Heart left ventricle (tissue), 16 donors: ENCODE results near the gene NEU1. TPM values are rescaled to one million over a fixed set of nuclear protein-coding genes. Genes with fewer than 3 reads are reported as not detected.

Experiments used
- ATAC-seq, 4 donors: fragments of 200-7000 bp; cut with Tn5 transposase; one replicate each; pipeline ENCODE4 v1.9.1; 2020 to 2022; ENCODE audit warnings: moderate library complexity in 4 of 4, mild to moderate bottlenecking in 3 of 4, moderate number of reproducible peaks in 1 of 4
- DNase-seq, 5 donors: peaks; one replicate each; pipeline ENCODE4 v3.0.0-alpha.2; 2020
- H3K27ac ChIP-seq, 12 donors: fragments of 200-600 bp; sonication (generic) in 4 of 12; one replicate each; pipeline versions ENCODE4 v1.5.0 to v1.8.0; 2016 to 2022; ENCODE audit warnings: mild to moderate bottlenecking in 2 of 12
- H3K27me3 ChIP-seq, 9 donors: fragments of 200-600 bp; sonication (generic) in 2 of 9; one replicate each; pipeline versions ENCODE4 v1.5.1 to v1.8.0; 2016 to 2022; ENCODE audit warnings: mild to moderate bottlenecking in 3 of 9
- H3K36me3 ChIP-seq, 9 donors: fragments of 200-600 bp; sonication (generic) in 2 of 9; one replicate each; pipeline versions ENCODE4 v1.5.0 to v1.8.0; 2018 to 2022; ENCODE audit warnings: mild to moderate bottlenecking in 2 of 9
- H3K4me1 ChIP-seq, 12 donors: fragments of 200-600 bp; sonication (generic) in 4 of 12; one replicate each; pipeline versions ENCODE4 v1.5.0 to v1.8.0; 2016 to 2022; ENCODE audit warnings: mild to moderate bottlenecking in 3 of 12
- H3K4me3 ChIP-seq, 12 donors: fragments of 200-600 bp; sonication (generic) in 4 of 12; one replicate each; pipeline versions ENCODE4 v1.5.0 to v1.8.0; 2017 to 2022; ENCODE audit warnings: mild to moderate bottlenecking in 9 of 12, moderate library complexity in 4 of 12
- H3K9me3 ChIP-seq, 12 donors: fragments of 200-600 bp; sonication (generic) in 4 of 12; one replicate each; pipeline versions ENCODE4 v1.5.0 to v1.8.0; 2016 to 2022; ENCODE audit warnings: mild to moderate bottlenecking in 1 of 12
- CTCF ChIP-seq, 12 donors: fragments of 200-600 bp; sonication (generic) in 4 of 12; IDR thresholded peaks; one replicate each; pipeline versions ENCODE4 v1.5.0 to v1.8.0; 2018 to 2022; ENCODE audit warnings: antibody characterized with exemption in 12 of 12, mild to moderate bottlenecking in 5 of 12
- POLR2A ChIP-seq, 2 donors: fragments of 450-650 bp; IDR thresholded peaks; one replicate each; pipeline ENCODE4 v1.6.1; 2017; ENCODE audit warnings: antibody characterized with exemption in 2 of 2, mild to moderate bottlenecking in 2 of 2, moderate library complexity in 2 of 2
- WGBS, 4 donors: extraction: QIAGEN DNeasy Blood & Tissue Kit in 2 of 4; methylation state at CpG; one replicate each; pipeline versions ENCODE4 v1.1.5 to v1.1.7; 2013 to 2018; 5-methylcytosine and 5-hydroxymethylcytosine counted together
- intact Hi-C, 10 donors: fragments of 100-400 bp; cut with DNase I; formaldehyde crosslinking; loops; one replicate each; pipeline versions ENCODE4 v1.11.1 to v1.14.2; 2022
- polyA plus RNA-seq, 2 donors: library from polyadenylated mRNA; stranded (reverse); fragments of 200-250 nt; gene quantifications; one replicate each; pipeline ENCODE4 v1.2.3, GENCODE V29; 2013
- total RNA-seq, 9 donors: library from RNA; depleted of rRNA in 2 of 9; stranded (reverse); fragments of >200 nt in 2 of 9; fragmentation: NEBNext Ultra II Directional in 3 of 9; extraction: Animal tissue kit (Norgen Biotek cat#: 25700) in 3 of 9; gene quantifications; one replicate each; pipeline versions ENCODE4 v1.1.0 to v1.2.4, GENCODE V29; 2016 to 2023
- donor health status: ischemic (EF 13 %, LVEDD 7.1; RV severe dilation, severe dysfunction).
- donor health status: healthy with polysubstance abuse.
- donor health status: DM: no; HTN: yes; CAD: no.
- donor health status: DM: no; HTN: no; CAD: no.
- donor health status: ischemic (EF 25% LVEDD 6.9; RV normal size, moderate dysfunction).
- donor health status: ischemic (EF 25% LVEDD 5.7; RV mildly dilated, moderate dysfunction).
- donor health status: healthy.
- donor health status: DM: yes; HTN: yes; CAD: no.
- donor health status: ischemic (EF 35%, LVEDD 5.7; RV mildly dilated, moderate dysfunction).
- donor health status: nonischemic (EF 11% LVEDD 7.7; RV severe dilation, severe dysfunction).
- donor health status: DM: yes; HTN: yes; CAD: no.
- donor health status: PGD.
- donor health status: ischemic (EF 29% LVEDD 5.4; RV normal size, mild dysfunction).
- donor health status: nonischemic (EF 23%, LVEDD 6.1; RV moderate dilation, normal function).

NEU1 gene
- total and polyA plus RNA-seq, 11 donors: 18.7 to 63.1 (median 27.6) TPM

- no peak for ATAC-seq
- WGBS, 4 donors: 57 to 72% (median 67%) methylated on average over 2 to 3 of the region's 3 CpGs
- Histone ChIP-seq H3K36me3 (peaks cover 0 to 31% (median 26%) of the 10 kb centered on the region in 9 donors), H3K27me3 (no peaks in the 10 kb centered on the region), H3K4me3 (no peak overlapping the region), H3K4me1 (no peaks in the 10 kb centered on the region), H3K9me3 (no peaks in the 10 kb centered on the region), H3K27ac (no peak overlapping the region)
- DNase-seq: no peak
- intact Hi-C loops: loop anchor here in 1 of 10 donors (5.0 kb wide), 1 partner anchor 200 kb away; no protein-coding TSS in a partner anchor
- TF ChIP-seq CTCF (IDR thresholded peaks at IDR 0.05): no peak
- TF ChIP-seq POLR2A (IDR thresholded peaks at IDR 0.05): no peak
Measured at GRCh38 chr6:31877125-31877650, 14.6 kb upstream of the NEU1 start.

- Histone ChIP-seq H3K36me3 (peaks cover 0 to 22% (median 19%) of the 10 kb centered on the region in 9 donors), H3K9me3 (no peaks in the 10 kb centered on the region), H3K27me3 (no peaks in the 10 kb centered on the region), H3K27ac (no peak overlapping the region), H3K4me1 (no peaks in the 10 kb centered on the region), H3K4me3 (no peak overlapping the region)
- intact Hi-C loops: loop anchor here in 1 of 10 donors (5.0 kb wide), 1 partner anchor 199 kb away; no protein-coding TSS in a partner anchor
- ATAC-seq (no peak), DNase-seq (no peak)
- 89 to 93% (median 90%) methylated on average over 7 of the region's 7 CpGs for WGBS, 4 donors
- TF ChIP-seq CTCF (IDR thresholded peaks at IDR 0.05): no peak
- no peak for TF ChIP-seq POLR2A (IDR thresholded peaks at IDR 0.05)
Measured at GRCh38 chr6:31876357-31876756, 13.7 kb upstream of the NEU1 start.

- Histone ChIP-seq H3K27me3 (no peaks in the 10 kb centered on the region), H3K4me1 (no peaks in the 10 kb centered on the region), H3K4me3 (no peak overlapping the region), H3K36me3 (peaks cover 0 to 17% (median 14%) of the 10 kb centered on the region in 9 donors), H3K9me3 (no peaks in the 10 kb centered on the region), H3K27ac (no peak overlapping the region)
- DNase-seq: no peak
- intact Hi-C loops: loop anchor here in 1 of 10 donors (5.0 kb wide), 1 partner anchor 199 kb away; no protein-coding TSS in a partner anchor
- WGBS, 4 donors: 63 to 78% (median 67%) methylated on average over 5 of the region's 5 CpGs
- TF ChIP-seq CTCF (IDR thresholded peaks at IDR 0.05) (no peak), POLR2A (IDR thresholded peaks at IDR 0.05) (no peak)
- no peak for ATAC-seq
Measured at GRCh38 chr6:31875877-31876276, 13.3 kb upstream of the NEU1 start.

- H3K9me3 ChIP-seq: no peaks in the 10 kb centered on the region
- intact Hi-C loops: loop anchor here in 1 of 10 donors (5.0 kb wide), 1 partner anchor 198 kb away; no protein-coding TSS in a partner anchor
- no peak overlapping the region for H3K27ac ChIP-seq
- H3K4me3 ChIP-seq: no peak overlapping the region
- no peak for TF ChIP-seq CTCF (IDR thresholded peaks at IDR 0.05)
- no peak for TF ChIP-seq POLR2A (IDR thresholded peaks at IDR 0.05)
- ATAC-seq (no peak), DNase-seq (no peak)
- no peaks in the 10 kb centered on the region for H3K27me3 ChIP-seq
- peaks cover 0 to 9% (median 5%) of the 10 kb centered on the region in 9 donors for H3K36me3 ChIP-seq
- 69 to 81% (median 75%) methylated on average over 5 of the region's 5 CpGs for WGBS, 4 donors
- no peaks in the 10 kb centered on the region for H3K4me1 ChIP-seq
Measured at GRCh38 chr6:31874836-31875572, 12.4 kb upstream of the NEU1 start.
